ENCODE results near the gene FARSA. TPM values are rescaled to one million over a fixed set of nuclear protein-coding genes. Genes with fewer than 3 reads are reported as not detected.

FARSA gene
- polyA plus RNA-seq, 3 donors, result 29.0 to 49.2 (median 47.9) TPM

DNA sequence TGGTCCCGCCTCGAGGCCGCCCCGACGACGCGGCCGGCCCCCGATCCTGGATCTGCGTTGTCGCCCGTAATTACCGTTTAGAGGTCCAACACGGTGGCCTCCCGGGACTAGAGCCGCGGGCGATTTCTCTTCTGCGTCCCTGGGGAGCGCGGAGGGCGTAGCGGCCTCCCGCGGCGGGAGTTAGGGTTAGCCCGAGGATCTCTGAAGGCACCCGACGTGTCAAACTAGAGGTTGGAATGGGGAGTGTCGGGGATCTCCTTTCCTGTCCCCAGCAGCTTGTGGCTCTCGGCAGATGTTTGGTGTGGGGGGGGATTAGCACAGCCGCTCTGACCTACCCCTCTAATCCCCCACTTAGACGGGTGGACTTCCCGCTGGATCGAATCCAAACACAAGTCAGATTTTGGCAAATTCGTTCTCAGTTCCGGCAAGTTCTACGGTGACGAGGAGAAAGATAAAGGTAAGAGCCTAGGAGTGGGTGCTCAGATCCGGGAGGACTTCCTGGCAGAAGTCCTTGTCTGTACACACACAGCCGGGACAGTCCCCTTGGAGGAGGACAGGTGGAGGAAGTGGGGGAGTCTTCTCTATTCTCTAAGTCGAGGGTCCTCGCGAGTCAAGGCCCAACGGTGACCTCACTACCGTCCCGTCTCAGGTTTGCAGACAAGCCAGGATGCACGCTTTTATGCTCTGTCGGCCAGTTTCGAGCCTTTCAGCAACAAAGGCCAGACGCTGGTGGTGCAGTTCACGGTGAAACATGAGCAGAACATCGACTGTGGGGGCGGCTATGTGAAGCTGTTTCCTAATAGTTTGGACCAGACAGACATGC is 5.5 kb upstream of the FARSA start:
- DNase-seq, result peak; percentile 20 to 50 (median 50)
- Histone ChIP-seq H3K4me2 (replicated peaks; ENCODE audit: extremely low read depth, low read length, poor library complexity, severe bottlenecking) (peak overlapping the region; percentile 94), H3K79me2 (ENCODE audit: insufficient read depth, low read length) (peaks cover 59% of the 10 kb centered on the region), H3K4me1 (ENCODE audit: control insufficient read depth in 1 of 2, insufficient read depth in 2 of 2, low read length in 2 of 2) (peaks cover 44 to 66% of the 10 kb centered on the region in 2 donors), H3K9ac (ENCODE audit: insufficient read depth, low read length, poor library complexity, severe bottlenecking) (peak overlapping the region; percentile 100), H2AFZ (ENCODE audit: insufficient read depth, low read depth, low read length, poor library complexity, severe bottlenecking) (no peak overlapping the region), H3K4me3 (replicated peaks in 1 of 3; ENCODE audit: low read depth in 2 of 3, low read length in 3 of 3) (peak overlapping the region; percentile 77 to 100 (median 77)), H3K36me3 (replicated peaks in 1 of 2; ENCODE audit: control insufficient read depth in 1 of 2, insufficient read depth in 2 of 2, low read length in 2 of 2) (peaks cover 28 to 43% of the 10 kb centered on the region in 2 donors), H3K27ac (ENCODE audit: low read depth in 1 of 2, low read length in 2 of 2) (peak overlapping the region; percentile 68 to 98), H3K27me3 (ENCODE audit: control insufficient read depth in 2 of 2, insufficient read depth in 2 of 2, low read length in 2 of 2) (no peaks in the 10 kb centered on the region), H4K20me1 (ENCODE audit: insufficient read depth, low read length) (peaks cover 55% of the 10 kb centered on the region), H3K9me3 (replicated peaks in 1 of 2; ENCODE audit: control insufficient read depth in 1 of 2, insufficient read depth in 1 of 2, low read length in 2 of 2) (no peaks in the 10 kb centered on the region)
- intact Hi-C loops (cut with micrococcal nuclease), result loop anchor here (5.0 to 10.0 kb wide), 2 partner anchors 54 to 147 kb away; partner anchors contain the start of genes DNASE2 (in 1 of the 2), JUNB (in 1 of the 2) and KLF1 (in 1 of the 2)
- Mint-ChIP-seq H3K9me3 (no peaks in the 10 kb centered on the region), H3K4me3 (peak overlapping the region; percentile 97 to 99), H3K36me3 (peaks cover 42 to 46% of the 10 kb centered on the region in 2 donors), H3K27ac (peak overlapping the region; percentile 91 to 97 (median 96)), H3K4me1 (peaks cover 56% of the 10 kb centered on the region), H3K27me3 (ENCODE audit: low read depth in 3 of 3) (peaks cover 0 to 2% (median 1%) of the 10 kb centered on the region in 3 donors)
- no peak for TF ChIP-seq CTCF (IDR thresholded peaks at IDR 0.05)
- WGBS (ENCODE audit: insufficient coverage), result under 1% methylated on average over 44 of the region's 54 CpGs

DNA sequence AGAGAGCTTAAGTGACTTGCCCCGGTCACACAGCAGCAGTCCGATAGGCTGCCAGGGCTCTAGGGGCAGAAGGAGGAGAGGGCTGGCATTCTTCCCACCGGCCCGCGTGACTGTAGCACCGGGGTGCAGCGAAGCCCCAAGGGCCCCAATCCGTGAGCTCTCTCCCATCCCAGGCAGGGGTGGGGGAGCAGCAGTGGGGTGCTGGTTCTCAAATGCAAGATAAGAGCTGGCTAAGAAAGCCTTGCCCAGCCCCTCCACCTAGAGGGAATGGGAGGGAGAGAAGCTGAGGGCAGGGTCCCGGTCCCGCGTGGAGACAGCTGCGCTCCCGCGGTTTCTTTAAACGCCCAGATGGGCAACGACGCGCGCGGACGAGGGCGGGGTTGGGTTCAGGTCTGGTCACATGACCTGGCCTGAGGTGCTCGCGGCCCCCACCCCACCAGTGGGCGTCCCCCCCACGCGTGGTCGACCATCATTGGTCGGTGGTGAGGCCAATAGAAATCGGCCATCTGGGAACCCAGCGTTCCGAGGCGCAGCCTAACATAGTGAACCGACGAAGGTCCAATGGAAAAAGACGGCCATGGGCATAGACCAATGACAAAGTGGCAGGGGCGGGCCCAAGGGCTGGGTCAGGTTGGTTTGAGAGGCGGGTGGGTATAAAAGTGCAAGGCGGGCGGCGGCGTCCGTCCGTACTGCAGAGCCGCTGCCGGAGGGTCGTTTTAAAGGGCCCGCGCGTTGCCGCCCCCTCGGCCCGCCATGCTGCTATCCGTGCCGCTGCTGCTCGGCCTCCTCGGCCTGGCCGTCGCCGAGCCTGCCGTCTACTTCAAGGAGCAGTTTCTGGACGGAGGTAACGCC is 4.6 kb upstream of the FARSA start, which contains the start of gene CALR:
CALR (plus strand) TSS at position 683 of the 852 bp plus-strand sequence; CDS start at position 754, 71 bp downstream.
- Mint-ChIP-seq H3K4me3 (peak within 1 kb of the TSS; percentile 97 to 99), H3K9me3 (no peaks in the 10 kb centered on the region), H3K4me1 (peaks cover 53% of the 10 kb centered on the region), H3K36me3 (peaks cover 34 to 38% of the 10 kb centered on the region in 2 donors), H3K27ac (peak within 1 kb of the TSS; percentile 91 to 97 (median 96)), H3K27me3 (ENCODE audit: low read depth in 3 of 3) (peaks cover 0 to 2% (median 1%) of the 10 kb centered on the region in 3 donors)
- Histone ChIP-seq H3K27me3 (ENCODE audit: control insufficient read depth in 2 of 2, insufficient read depth in 2 of 2, low read length in 2 of 2) (no peaks in the 10 kb centered on the region), H2AFZ (ENCODE audit: insufficient read depth, low read depth, low read length, poor library complexity, severe bottlenecking) (peak within 1 kb of the TSS; percentile 85), H3K27ac (ENCODE audit: low read depth in 1 of 2, low read length in 2 of 2) (peak within 1 kb of the TSS; percentile 82 to 98), H3K9me3 (replicated peaks in 1 of 2; ENCODE audit: control insufficient read depth in 1 of 2, insufficient read depth in 1 of 2, low read length in 2 of 2) (no peaks in the 10 kb centered on the region), H3K9ac (ENCODE audit: insufficient read depth, low read length, poor library complexity, severe bottlenecking) (peak within 1 kb of the TSS; percentile 100), H3K79me2 (ENCODE audit: insufficient read depth, low read length) (peaks cover 58% of the 10 kb centered on the region), H4K20me1 (ENCODE audit: insufficient read depth, low read length) (peaks cover 46% of the 10 kb centered on the region), H3K4me2 (replicated peaks; ENCODE audit: extremely low read depth, low read length, poor library complexity, severe bottlenecking) (peak within 1 kb of the TSS; percentile 94), H3K4me3 (replicated peaks in 1 of 3; ENCODE audit: low read depth in 2 of 3, low read length in 3 of 3) (peak within 1 kb of the TSS; percentile 77 to 100 (median 77)), H3K36me3 (replicated peaks in 1 of 2; ENCODE audit: control insufficient read depth in 1 of 2, insufficient read depth in 2 of 2, low read length in 2 of 2) (peaks cover 22 to 34% of the 10 kb centered on the region in 2 donors), H3K4me1 (ENCODE audit: control insufficient read depth in 1 of 2, insufficient read depth in 2 of 2, low read length in 2 of 2) (peaks cover 47 to 64% of the 10 kb centered on the region in 2 donors)
- TF ChIP-seq CTCF (IDR thresholded peaks at IDR 0.05), result no peak
- intact Hi-C loops (cut with micrococcal nuclease), result loop anchor here (5.0 to 10.0 kb wide), 2 partner anchors 53 to 146 kb away; partner anchors contain the start of genes DNASE2 (in 1 of the 2), JUNB (in 1 of the 2) and KLF1 (in 1 of the 2)
- peak; percentile 99 to 100 (median 100) for DNase-seq
- WGBS (ENCODE audit: insufficient coverage), result under 1% methylated on average over 59 of the region's 63 CpGs
